GM12874 (cell line): ENCODE data around the gene ATP10D.

Experiments
- CTCF ChIP-seq: IDR thresholded peaks from 2 replicates; pipeline ENCODE4 v1.5.1; 2011; ENCODE audit warnings: low read depth, mild to moderate bottlenecking, control low read depth, low read length, moderate library complexity; ENCODE audit not compliant: insufficient read depth

ATP10D gene

GRCh38 chr4:47490550-47490949 lies 5.5 kb downstream of the ATP10D start:
- peak; percentile 72 for TF ChIP-seq CTCF

GRCh38 chr4:47493238-47494123 lies 8.4 kb downstream of the ATP10D start:
- TF ChIP-seq CTCF, result no peak

- TF ChIP-seq CTCF, result no peak
These were observed 9.0 kb downstream of the ATP10D start for GRCh38 chr4:47494124-47494430.

GRCh38 chr4:47498899-47499298 lies 13.8 kb downstream of the ATP10D start:
- no peak for TF ChIP-seq CTCF

GRCh38 chr4:47499700-47500099 lies 14.6 kb downstream of the ATP10D start:
- no peak for TF ChIP-seq CTCF

- no peak for TF ChIP-seq CTCF
These were observed 15.7 kb downstream of the ATP10D start for GRCh38 chr4:47500776-47501175.

- TF ChIP-seq CTCF, result no peak
These were observed 20.1 kb downstream of the ATP10D start for GRCh38 chr4:47505147-47505546.
